CD4-positive, alpha-beta memory T cell (primary cell): Measurements from ENCODE around the gene ABTB2. TPM values are rescaled to one million over a fixed set of nuclear protein-coding genes. Genes with fewer than 3 reads are reported as not detected.

Source experiments
- CTCF ChIA-PET: fragments of 350-600 bp; sonication (Branson Sonifier 250); formaldehyde crosslinking; loops from one replicate; lab custom pipeline; 2021; ENCODE audit warnings: inconsistent platforms; ENCODE audit not compliant: partially characterized antibody; lab: Charles Lee
- POLR2A ChIA-PET: fragments of 350-600 bp; sonication (Branson Sonifier 250); formaldehyde crosslinking; loops from one replicate; lab custom pipeline; 2021; ENCODE audit not compliant: partially characterized antibody; lab: Charles Lee
- DNase-seq, 5 donors: peaks; one replicate each; pipeline versions ENCODE4 v3.0.0 to v3.0.0-alpha.2; 2020 to 2022; ENCODE audit warnings: mixed read lengths in 1 of 5
- H3K27ac ChIP-seq: one replicate; pipeline ENCODE4 v1.7.0; 2013; ENCODE audit warnings: low read depth, low read length
- H3K27me3 ChIP-seq: 2 replicates; pipeline ENCODE4 v1.7.0; 2013; ENCODE audit warnings: mild to moderate bottlenecking, low read length, moderate library complexity; ENCODE audit not compliant: insufficient read depth
- H3K36me3 ChIP-seq: 2 replicates; pipeline ENCODE4 v1.7.0; 2013; ENCODE audit warnings: mild to moderate bottlenecking, low read length, moderate library complexity; ENCODE audit not compliant: insufficient read depth
- H3K4me1 ChIP-seq: 2 replicates; pipeline ENCODE4 v1.7.0; 2013; ENCODE audit warnings: mild to moderate bottlenecking, low read length, moderate library complexity; ENCODE audit not compliant: insufficient read depth
- H3K4me3 ChIP-seq, 2 donors: one replicate each; pipeline ENCODE4 v1.7.0; 2013; ENCODE audit warnings: low read length in 2 of 2, mild to moderate bottlenecking in 1 of 2
- H3K9me3 ChIP-seq, 2 donors: one replicate each; pipeline ENCODE4 v1.7.0; 2013; ENCODE audit warnings: low read length in 2 of 2, control low read depth in 1 of 2; ENCODE audit not compliant: control insufficient read depth in 1 of 2
- H3K27ac Mint-ChIP-seq, 7 donors: one replicate each; pipeline ENCODE4 v1.8.0; 2020 to 2021; ENCODE audit warnings: mixed read lengths in 7 of 7, mild to moderate bottlenecking in 6 of 7, inconsistent platforms in 3 of 7, moderate library complexity in 3 of 7
- H3K27me3 Mint-ChIP-seq, 2 donors: one replicate each; pipeline ENCODE4 v1.8.0; 2020 to 2021; ENCODE audit warnings: mixed read lengths in 2 of 2
- H3K36me3 Mint-ChIP-seq, 2 donors: one replicate each; pipeline ENCODE4 v1.8.0; 2020 to 2021; ENCODE audit warnings: mixed read lengths in 2 of 2, inconsistent platforms in 1 of 2, mild to moderate bottlenecking in 1 of 2
- H3K4me1 Mint-ChIP-seq, 4 donors: one replicate each; pipeline ENCODE4 v1.8.0; 2020 to 2021; ENCODE audit warnings: mixed read lengths in 4 of 4, mild to moderate bottlenecking in 1 of 4
- H3K4me3 Mint-ChIP-seq, 8 donors: one replicate each; pipeline ENCODE4 v1.8.0; 2020 to 2021; ENCODE audit warnings: mixed read lengths in 8 of 8, mild to moderate bottlenecking in 7 of 8, moderate library complexity in 6 of 8, inconsistent platforms in 3 of 8
- H3K9me3 Mint-ChIP-seq, 8 donors: one replicate each; pipeline ENCODE4 v1.8.0; 2020 to 2021; ENCODE audit warnings: mixed read lengths in 8 of 8, mild to moderate bottlenecking in 5 of 8, inconsistent platforms in 3 of 8, moderate library complexity in 1 of 8
- intact Hi-C: fragments of 100-400 bp; cut with micrococcal nuclease; formaldehyde crosslinking; loops from one replicate; pipeline ENCODE4 v1.15.1; 2023
- polyA plus RNA-seq, 2 donors: library from polyadenylated mRNA; unstranded; fragments of 300-500 nt; fragmentation: Illumina TruSeq; gene quantifications; one replicate each; pipeline ENCODE4 v1.2.3, GENCODE V29; 2021
- total RNA-seq, 2 experiments: library from RNA; stranded (reverse); gene quantifications; one replicate each; pipeline ENCODE4 v1.2.3, GENCODE V29; 2021

Gene ABTB2
- total and polyA plus RNA-seq, 4 experiments from 2014 or later = 0.35 to 0.39 TPM; not detected in 2

DNA sequence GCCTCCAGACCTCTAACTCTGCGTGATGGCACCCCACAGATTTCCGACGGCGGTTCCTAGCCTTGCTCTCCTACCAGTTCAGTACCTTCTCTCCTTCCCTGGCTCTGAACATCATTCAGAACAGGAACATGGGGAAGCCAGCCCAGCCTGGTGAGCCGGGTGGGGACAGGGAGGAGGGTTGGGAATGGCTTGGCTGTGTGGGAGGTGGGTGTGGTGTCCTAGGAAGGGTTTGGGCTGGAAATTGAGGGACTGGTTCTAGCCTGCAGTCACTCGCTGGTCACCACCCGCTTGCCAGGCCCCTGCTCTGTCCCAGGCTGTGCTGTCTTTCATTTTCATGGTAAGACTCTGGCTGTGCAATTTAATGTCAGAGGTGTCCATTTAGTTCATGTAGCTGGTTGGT is 218.5 kb downstream of the ABTB2 start:
- Histone ChIP-seq H3K9me3 (no peaks in the 10 kb centered on the region), H3K27me3 (no peaks in the 10 kb centered on the region), H3K27ac (no peak overlapping the region), H3K4me3 (no peak overlapping the region), H3K4me1 (no peaks in the 10 kb centered on the region), H3K36me3 (peaks cover 91% of the 10 kb centered on the region)
- POLR2A ChIA-PET = no interaction called here
- no peak overlapping the region for H3K27ac Mint-ChIP-seq
- intact Hi-C loops = no loop called here
- H3K27me3 Mint-ChIP-seq = no peaks in the 10 kb centered on the region
- peaks cover 67 to 87% of the 10 kb centered on the region in 2 donors for H3K36me3 Mint-ChIP-seq
- H3K4me3 Mint-ChIP-seq = no peak overlapping the region
- DNase-seq = no peak
- H3K9me3 Mint-ChIP-seq = no peaks in the 10 kb centered on the region
- H3K4me1 Mint-ChIP-seq = peaks cover 0 to 4% (median under 1%) of the 10 kb centered on the region in 4 donors
- CTCF ChIA-PET = interaction anchor here (1.8 kb wide), 1 partner anchor 142 kb away, joined by 4 read pairs; no protein-coding TSS in a partner anchor

DNA sequence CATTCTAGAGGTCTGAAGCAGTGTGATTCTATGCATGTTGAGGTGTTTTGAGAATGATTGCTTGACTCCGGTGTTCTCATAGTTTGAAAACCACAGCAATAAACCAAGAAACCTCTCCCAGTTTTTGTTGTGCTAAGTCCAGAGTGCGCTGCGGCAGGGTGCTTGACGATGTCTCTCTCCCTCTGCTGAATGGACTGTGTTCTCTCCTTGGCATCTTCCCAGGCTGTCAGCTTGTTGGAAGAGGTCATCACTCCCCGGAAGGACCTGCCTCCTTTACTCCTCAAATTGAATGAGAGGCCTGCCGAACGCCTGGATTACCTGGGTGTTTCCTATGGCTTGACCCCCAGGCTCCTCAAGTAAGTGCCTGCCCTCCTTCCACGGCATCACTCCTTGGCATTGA is 221.4 kb downstream of the ABTB2 start:
- intact Hi-C loops = no loop called here
- DNase-seq = no peak
- H3K4me3 Mint-ChIP-seq = peak overlapping the region in 1 of 8 donors; percentile 52
- H3K9me3 Mint-ChIP-seq = no peaks in the 10 kb centered on the region
- Histone ChIP-seq H3K27me3 (no peaks in the 10 kb centered on the region), H3K9me3 (no peaks in the 10 kb centered on the region), H3K36me3 (peaks cover 84% of the 10 kb centered on the region), H3K4me1 (no peaks in the 10 kb centered on the region), H3K27ac (no peak overlapping the region), H3K4me3 (no peak overlapping the region)
- no peaks in the 10 kb centered on the region for H3K27me3 Mint-ChIP-seq
- peaks cover 63 to 88% of the 10 kb centered on the region in 2 donors for H3K36me3 Mint-ChIP-seq
- H3K4me1 Mint-ChIP-seq = peaks cover 0 to 4% (median under 1%) of the 10 kb centered on the region in 4 donors
- ChIA-PET CTCF (no interaction called here), POLR2A (no interaction called here)
- peak overlapping the region in 1 of 7 donors; percentile 31 for H3K27ac Mint-ChIP-seq

DNA sequence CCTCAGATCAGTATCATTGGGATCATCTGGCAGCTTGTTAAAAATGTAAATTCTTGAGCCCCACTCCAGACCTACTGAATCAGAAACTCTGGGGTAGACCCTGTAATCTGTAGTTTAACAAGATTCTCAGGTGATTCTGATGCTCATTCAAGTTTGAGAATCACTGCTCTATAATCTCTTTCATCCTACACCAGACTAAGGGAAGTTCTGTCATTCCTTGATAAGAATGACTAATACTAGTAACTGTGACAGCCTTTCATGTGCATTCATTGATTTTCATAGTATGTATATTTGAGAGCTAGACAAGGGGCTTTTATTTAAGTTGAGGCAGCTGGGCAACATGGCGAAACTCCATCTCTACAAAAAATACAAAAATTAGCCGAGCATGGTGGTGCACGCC is 222.4 kb downstream of the ABTB2 start:
- Histone ChIP-seq H3K27me3 (no peaks in the 10 kb centered on the region), H3K9me3 (no peaks in the 10 kb centered on the region), H3K4me1 (no peaks in the 10 kb centered on the region), H3K36me3 (peaks cover 84% of the 10 kb centered on the region), H3K4me3 (no peak overlapping the region), H3K27ac (no peak overlapping the region)
- ChIA-PET POLR2A (no interaction called here), CTCF (interaction anchor here (1.0 to 1.5 kb wide), 2 partner anchors 39 to 138 kb away, joined by 3 read pairs; no protein-coding TSS in a partner anchor)
- Mint-ChIP-seq H3K36me3 (peaks cover 62 to 88% of the 10 kb centered on the region in 2 donors), H3K27me3 (no peaks in the 10 kb centered on the region), H3K4me3 (peak overlapping the region in 1 of 8 donors; percentile 43), H3K27ac (peak overlapping the region in 3 of 7 donors; percentile 11 to 77 (median 46)), H3K9me3 (no peaks in the 10 kb centered on the region), H3K4me1 (peaks cover 0 to 4% (median under 1%) of the 10 kb centered on the region in 4 donors)
- intact Hi-C loops = no loop called here
- no peak for DNase-seq

DNA sequence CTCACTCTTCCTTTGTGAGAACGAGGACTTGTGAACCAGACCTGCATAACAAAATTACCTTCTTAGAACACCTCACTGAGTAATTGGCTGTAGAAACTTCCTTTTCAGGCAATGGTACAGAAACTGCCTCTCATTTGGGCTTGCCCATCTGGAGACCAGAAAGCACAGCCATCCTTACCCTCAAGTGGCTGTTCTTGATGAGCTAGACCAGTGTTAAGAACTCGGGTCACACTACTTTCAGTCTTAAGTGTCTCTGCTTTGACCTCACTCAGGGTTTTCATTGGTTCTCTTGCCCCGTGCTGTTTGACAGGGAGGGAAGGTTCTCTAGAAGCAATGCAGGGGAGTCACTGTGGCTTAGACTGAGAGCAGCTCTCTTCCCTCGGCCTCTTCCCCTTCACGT is 223.0 kb downstream of the ABTB2 start:
- no peaks in the 10 kb centered on the region for H3K27me3 Mint-ChIP-seq
- Histone ChIP-seq H3K4me1 (no peaks in the 10 kb centered on the region), H3K4me3 (no peak overlapping the region), H3K9me3 (no peaks in the 10 kb centered on the region), H3K27ac (no peak overlapping the region), H3K36me3 (peaks cover 82% of the 10 kb centered on the region), H3K27me3 (no peaks in the 10 kb centered on the region)
- H3K36me3 Mint-ChIP-seq = peaks cover 63 to 88% of the 10 kb centered on the region in 2 donors
- POLR2A ChIA-PET = no interaction called here
- no peak for DNase-seq
- H3K27ac Mint-ChIP-seq = peak overlapping the region in 3 of 7 donors; percentile 29 to 83 (median 77)
- CTCF ChIA-PET = interaction anchor here (1.5 kb wide), 1 partner anchor 138 kb away, joined by 3 read pairs; no protein-coding TSS in a partner anchor
- H3K4me1 Mint-ChIP-seq = peaks cover 0 to 4% (median under 1%) of the 10 kb centered on the region in 4 donors
- no peaks in the 10 kb centered on the region for H3K9me3 Mint-ChIP-seq
- no peak overlapping the region for H3K4me3 Mint-ChIP-seq
- intact Hi-C loops = no loop called here

DNA sequence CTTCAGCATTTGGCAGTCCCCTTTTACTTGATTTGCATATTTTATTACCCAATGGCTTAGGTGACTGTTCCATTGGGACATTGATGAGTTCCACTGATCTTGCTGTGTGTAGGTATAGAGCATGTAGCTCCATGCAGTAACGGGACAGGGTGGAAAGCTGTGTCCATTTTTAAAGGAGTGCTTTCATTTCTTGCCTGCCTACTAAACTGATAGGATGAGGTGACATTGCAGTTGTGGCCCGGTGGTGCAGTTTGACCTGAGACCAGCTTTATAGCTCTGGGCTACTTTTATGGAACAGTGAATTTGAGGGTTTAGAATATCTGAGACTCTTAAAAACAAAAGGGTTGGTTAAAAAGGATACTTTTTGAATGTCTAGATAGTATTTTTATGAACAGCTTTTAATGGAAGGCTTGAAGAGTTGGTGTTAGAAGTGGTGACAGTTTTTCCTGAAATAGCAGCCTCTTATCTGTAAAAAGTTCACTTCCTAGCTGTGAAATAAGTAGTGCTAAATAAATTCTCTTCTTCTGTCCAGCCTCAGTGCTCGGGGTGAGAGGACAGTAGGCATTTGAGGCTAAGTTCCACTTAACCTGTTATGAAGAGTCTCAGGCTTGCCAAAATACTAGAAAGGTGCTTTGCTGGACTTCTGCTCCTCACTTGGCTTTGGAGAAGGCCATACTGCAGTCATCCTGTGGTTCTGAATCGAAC is 225.4 kb downstream of the ABTB2 start:
- Mint-ChIP-seq H3K4me3 (no peak overlapping the region), H3K27ac (no peak overlapping the region), H3K27me3 (no peaks in the 10 kb centered on the region), H3K36me3 (peaks cover 56 to 79% of the 10 kb centered on the region in 2 donors), H3K4me1 (no peaks in the 10 kb centered on the region), H3K9me3 (no peaks in the 10 kb centered on the region)
- H3K27ac ChIP-seq = no peak overlapping the region
- H3K4me3 ChIP-seq = no peak overlapping the region
- intact Hi-C loops = no loop called here
- ChIA-PET POLR2A (no interaction called here), CTCF (interaction anchor here (1.6 kb wide), 1 partner anchor 10 kb away, joined by 8 read pairs; no protein-coding TSS in a partner anchor)
- no peak for DNase-seq
- no peaks in the 10 kb centered on the region for H3K27me3 ChIP-seq
- no peaks in the 10 kb centered on the region for H3K9me3 ChIP-seq
- no peaks in the 10 kb centered on the region for H3K4me1 ChIP-seq
- H3K36me3 ChIP-seq = peaks cover 70% of the 10 kb centered on the region

DNA sequence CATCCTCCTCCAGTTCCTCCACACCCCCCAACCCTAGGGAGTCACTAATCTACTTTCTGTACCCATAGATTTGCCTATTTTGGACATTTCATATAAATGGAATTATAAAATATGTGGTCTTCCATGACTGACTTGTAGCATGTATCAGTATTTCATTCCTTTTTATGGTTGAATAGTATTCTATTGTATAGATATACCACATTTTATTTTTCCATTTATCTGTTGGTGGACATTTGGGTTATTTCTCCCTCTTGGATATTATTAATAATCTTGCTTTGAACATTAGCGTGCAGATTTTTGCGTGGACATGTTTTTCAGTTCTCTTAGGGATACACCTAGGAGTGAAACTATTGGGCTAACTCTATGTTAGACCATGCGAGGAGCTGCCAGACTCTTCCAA is 229.0 kb downstream of the ABTB2 start:
- CTCF ChIA-PET = no interaction called here
- Mint-ChIP-seq H3K4me3 (no peak overlapping the region), H3K4me1 (peaks cover 0 to 2% (median 0%) of the 10 kb centered on the region in 4 donors)

DNA sequence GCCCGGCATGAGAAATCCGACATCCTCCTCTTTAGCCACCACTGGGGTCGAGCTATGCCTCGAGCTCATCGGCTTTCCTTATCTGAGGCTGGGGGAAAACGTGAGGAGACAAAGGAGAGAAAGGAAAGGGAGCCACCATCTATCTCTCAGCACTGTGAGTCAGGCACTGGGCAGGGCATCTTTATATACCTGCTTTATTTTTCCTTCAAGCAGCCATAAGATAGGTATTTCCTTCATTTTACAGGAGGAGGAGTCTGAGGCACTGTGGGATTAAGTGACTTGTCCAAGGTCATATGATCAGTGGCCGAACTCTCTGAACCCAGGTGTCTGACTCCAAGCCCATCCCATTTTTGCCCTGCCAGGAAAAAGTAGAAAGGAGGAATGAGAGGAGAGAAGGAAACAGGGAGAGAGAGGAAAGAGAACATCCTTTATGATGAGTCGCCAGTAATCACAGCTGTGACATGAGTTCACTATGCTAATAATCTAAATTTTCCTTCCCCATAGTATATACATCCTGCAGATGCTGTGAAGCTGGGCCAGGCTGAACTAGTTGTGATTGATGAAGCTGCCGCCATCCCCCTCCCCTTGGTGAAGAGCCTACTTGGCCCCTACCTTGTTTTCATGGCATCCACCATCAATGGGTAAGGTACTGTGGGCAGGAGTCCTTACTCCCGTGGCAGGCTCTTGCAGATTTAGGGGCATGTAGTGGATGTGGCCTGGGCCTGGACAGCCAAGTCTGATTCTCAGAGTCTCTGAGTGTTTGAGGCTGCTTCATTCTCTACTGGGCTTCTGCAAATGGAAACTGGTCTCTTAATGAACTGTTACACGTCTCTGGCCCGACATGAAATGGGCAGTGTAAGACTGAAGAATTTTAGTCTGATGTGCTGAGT is 230.6 kb downstream of the ABTB2 start:
- Mint-ChIP-seq H3K27me3 (no peaks in the 10 kb centered on the region), H3K36me3 (peaks cover 74 to 81% of the 10 kb centered on the region in 2 donors), H3K4me1 (peaks cover 0 to 4% (median under 1%) of the 10 kb centered on the region in 4 donors), H3K27ac (no peak overlapping the region), H3K9me3 (no peaks in the 10 kb centered on the region), H3K4me3 (no peak overlapping the region)
- no peaks in the 10 kb centered on the region for H3K4me1 ChIP-seq
- no peak overlapping the region for H3K27ac ChIP-seq
- no peaks in the 10 kb centered on the region for H3K9me3 ChIP-seq
- H3K27me3 ChIP-seq = no peaks in the 10 kb centered on the region
- CTCF ChIA-PET = no interaction called here
- no peak overlapping the region for H3K4me3 ChIP-seq
- intact Hi-C loops = no loop called here
- POLR2A ChIA-PET = interaction anchor here (1.0 kb wide), 1 partner anchor 130 kb away, joined by 3 read pairs; no protein-coding TSS in a partner anchor
- no peak for DNase-seq
- peaks cover 60% of the 10 kb centered on the region for H3K36me3 ChIP-seq

More for the DNA sequence above, 229.0 kb downstream of the ABTB2 start:
- H3K36me3 Mint-ChIP-seq = peaks cover 73 to 81% of the 10 kb centered on the region in 2 donors
- peaks cover 58% of the 10 kb centered on the region for H3K36me3 ChIP-seq
- DNase-seq = no peak
- POLR2A ChIA-PET = interaction anchor here (1.0 kb wide), 1 partner anchor 132 kb away, joined by 3 read pairs; no protein-coding TSS in a partner anchor
- intact Hi-C loops = no loop called here
- H3K4me1 ChIP-seq = no peaks in the 10 kb centered on the region
- no peaks in the 10 kb centered on the region for H3K27me3 ChIP-seq
- no peaks in the 10 kb centered on the region for H3K9me3 ChIP-seq
- no peaks in the 10 kb centered on the region for H3K27me3 Mint-ChIP-seq
- H3K4me3 ChIP-seq = no peak overlapping the region
- no peaks in the 10 kb centered on the region for H3K9me3 Mint-ChIP-seq
- H3K27ac Mint-ChIP-seq = peak overlapping the region in 2 of 7 donors; percentile 36 to 57
- H3K27ac ChIP-seq = no peak overlapping the region
